H1 (cell line): Measurements from ENCODE around the gene SMOC2. TPM values are rescaled to one million over a fixed set of nuclear protein-coding genes. Genes with fewer than 3 reads are reported as not detected.

ENCODE experiments used
- CTCF ChIA-PET: fragments of 300-600 bp; sonication (Branson Sonifier 250); formaldehyde crosslinking; loops from one replicate; lab custom pipeline; 2021; ENCODE audit not compliant: partially characterized antibody; lab: Charles Lee
- POLR2A ChIA-PET: fragments of 300-600 bp; sonication (Branson Sonifier 250); formaldehyde crosslinking; loops from one replicate; lab custom pipeline; 2021; ENCODE audit warnings: inconsistent platforms; ENCODE audit not compliant: partially characterized antibody; lab: Charles Lee
- DNase-seq, 2 experiments: peaks; one replicate each; pipeline versions ENCODE4 v3.0.0 to v3.0.0-alpha.2; 2010 to 2022; ENCODE audit warnings: low spot score in 2 of 2, low read depth in 1 of 2, mixed read lengths in 1 of 2
- FAIRE-seq: peaks from 2 replicates; lab custom pipeline; 2011; peaks lifted over from hg19 to GRCh38; lab: Jason Lieb, UNC
- H2AFZ ChIP-seq: 2 replicates; pipeline ENCODE4 v1.8.1; 2012; ENCODE audit warnings: low read length, inconsistent platforms
- H2AK5ac ChIP-seq: 2 replicates; pipeline ENCODE4 v1.6.1; 2013; ENCODE audit warnings: low read depth, low read length
- H2BK120ac ChIP-seq: replicated peaks from 2 replicates; pipeline ENCODE3; 2013; ENCODE audit warnings: low read depth, low read length, inconsistent platforms
- H2BK12ac ChIP-seq: 2 replicates; pipeline ENCODE4 v1.6.1; 2013; ENCODE audit warnings: low read depth, low read length
- H2BK15ac ChIP-seq: 2 replicates; pipeline ENCODE4 v1.6.1; 2013; ENCODE audit warnings: low read length
- H2BK20ac ChIP-seq: 2 replicates; pipeline ENCODE4 v1.6.1; 2013; ENCODE audit warnings: low read length
- H2BK5ac ChIP-seq: 2 replicates; pipeline ENCODE4 v1.6.1; 2013; ENCODE audit warnings: low read depth, low read length
- H3K14ac ChIP-seq: 2 replicates; pipeline ENCODE4 v1.6.1; 2013; ENCODE audit warnings: inconsistent platforms; ENCODE audit not compliant: insufficient read length
- H3K18ac ChIP-seq: 2 replicates; pipeline ENCODE4 v1.6.1; 2013; ENCODE audit warnings: low read length; ENCODE audit errors: extremely low read depth
- H3K23ac ChIP-seq: 2 replicates; pipeline ENCODE4 v1.6.1; 2013; ENCODE audit warnings: inconsistent platforms; ENCODE audit not compliant: insufficient read length
- H3K23me2 ChIP-seq: 2 replicates; pipeline ENCODE4 v1.6.1; 2013; ENCODE audit warnings: low read depth, low read length
- H3K27ac ChIP-seq: 2 replicates; pipeline ENCODE4 v1.6.1; 2011; ENCODE audit warnings: low read depth, low read length, inconsistent platforms
- H3K27me3 ChIP-seq, 4 experiments: replicated peaks in 1 of 4; 1 replicate in 1 of 4; 2 replicates in 3 of 4; pipeline versions ENCODE4 v1.6.1 to v1.8.1; 2011 to 2013; ENCODE audit warnings: low read length in 3 of 4, mild to moderate bottlenecking in 3 of 4, inconsistent platforms in 2 of 4, mixed read lengths in 2 of 4, moderate library complexity in 1 of 4; ENCODE audit not compliant: control insufficient read depth in 3 of 4, insufficient read depth in 3 of 4; ENCODE audit errors: extremely low read depth in 1 of 4
- H3K36me3 ChIP-seq, 4 experiments: 2 replicates each; pipeline versions ENCODE4 v1.6.1 to v1.8.1; 2011 to 2013; ENCODE audit warnings: mild to moderate bottlenecking in 4 of 4, low read length in 3 of 4, moderate library complexity in 2 of 4, control low read depth in 1 of 4, inconsistent platforms in 1 of 4; ENCODE audit not compliant: insufficient read depth in 4 of 4, control insufficient read depth in 2 of 4
- H3K4ac ChIP-seq: replicated peaks from 2 replicates; pipeline ENCODE3; 2013; ENCODE audit warnings: low read length, low read depth, mixed read lengths, inconsistent platforms; ENCODE audit not compliant: insufficient read length
- H3K4me1 ChIP-seq, 4 experiments: replicated peaks in 1 of 4; 1 replicate in 1 of 4; 2 replicates in 3 of 4; pipeline versions ENCODE4 v1.6.1 to v1.8.1; 2011 to 2013; ENCODE audit warnings: low read length in 3 of 4, inconsistent platforms in 2 of 4, mixed read lengths in 1 of 4; ENCODE audit not compliant: insufficient read depth in 4 of 4, control insufficient read depth in 3 of 4
- H3K4me2 ChIP-seq, 2 experiments: 2 replicates each; pipeline versions ENCODE4 v1.6.1 to v1.8.1; 2011 to 2013; ENCODE audit warnings: low read depth in 2 of 2, low read length in 2 of 2, control low read depth in 1 of 2, inconsistent platforms in 1 of 2, mild to moderate bottlenecking in 1 of 2; ENCODE audit not compliant: insufficient read depth in 1 of 2
- H3K4me3 ChIP-seq, 4 experiments: fragments of 200-600, 300-600 bp in 1 of 4; sonication (generic), shearing (Covaris generic), sonication (Bioruptor Twin) in 1 of 4; 2 replicates each; pipeline versions ENCODE4 v1.5.1 to v1.8.1; 2011 to 2016; ENCODE audit warnings: low read length in 4 of 4, low read depth in 3 of 4, control low read depth in 2 of 4, inconsistent platforms in 2 of 4, mild to moderate bottlenecking in 2 of 4, mixed read lengths in 1 of 4, moderate library complexity in 1 of 4; ENCODE audit not compliant: insufficient read depth in 2 of 4; ENCODE audit errors: extremely low read depth in 1 of 4
- H3K56ac ChIP-seq: replicated peaks from 2 replicates; pipeline ENCODE3; 2013; ENCODE audit warnings: low read depth, mild to moderate bottlenecking, mixed read lengths, low read length, inconsistent platforms; ENCODE audit not compliant: insufficient read length
- H3K79me1 ChIP-seq: 2 replicates; pipeline ENCODE4 v1.6.1; 2013; ENCODE audit warnings: low read depth, low read length, control low read depth
- H3K79me2 ChIP-seq, 2 experiments: 2 replicates each; pipeline versions ENCODE4 v1.6.1 to v1.8.1; 2012 to 2013; ENCODE audit warnings: low read length in 2 of 2, mild to moderate bottlenecking in 2 of 2, inconsistent platforms in 1 of 2; ENCODE audit not compliant: insufficient read depth in 2 of 2, control insufficient read depth in 1 of 2
- H3K9ac ChIP-seq, 4 experiments: replicated peaks in 1 of 4; 1 replicate in 1 of 4; 2 replicates in 3 of 4; pipeline versions ENCODE4 v1.6.1 to v1.8.1; 2011 to 2013; ENCODE audit warnings: low read depth in 3 of 4, low read length in 3 of 4, control low read depth in 2 of 4, mild to moderate bottlenecking in 2 of 4, moderate library complexity in 2 of 4, inconsistent platforms in 1 of 4; ENCODE audit errors: extremely low read depth in 1 of 4
- H3K9me3 ChIP-seq, 2 experiments: 2 replicates each; pipeline versions ENCODE4 v1.6.1 to v1.8.1; 2012 to 2013; ENCODE audit warnings: mild to moderate bottlenecking in 2 of 2, moderate library complexity in 2 of 2, control low read depth in 1 of 2, inconsistent platforms in 1 of 2, low read depth in 1 of 2, low read length in 1 of 2, mixed read lengths in 1 of 2; ENCODE audit not compliant: insufficient read depth in 2 of 2
- H4K20me1 ChIP-seq, 2 experiments: replicated peaks in 1 of 2; 2 replicates each; pipeline versions ENCODE3 to v1.8.1; 2011 to 2013; ENCODE audit warnings: inconsistent platforms in 2 of 2, low read length in 2 of 2, mild to moderate bottlenecking in 1 of 2; ENCODE audit not compliant: insufficient read depth in 2 of 2, control insufficient read depth in 1 of 2
- H4K5ac ChIP-seq: 2 replicates; pipeline ENCODE4 v1.6.1; 2013; ENCODE audit warnings: low read length, low read depth, mixed read lengths, inconsistent platforms; ENCODE audit not compliant: insufficient read length
- H4K8ac ChIP-seq: 2 replicates; pipeline ENCODE4 v1.8.0; 2013; ENCODE audit warnings: mild to moderate bottlenecking, moderate library complexity, low read length, inconsistent platforms; ENCODE audit not compliant: insufficient read depth; ENCODE audit errors: extremely low read depth
- H4K91ac ChIP-seq: replicated peaks from 2 replicates; pipeline ENCODE3; 2013; ENCODE audit warnings: low read length, mixed read lengths, inconsistent platforms; ENCODE audit not compliant: insufficient read length
- FOSL1 ChIP-seq: IDR thresholded peaks from 2 replicates; pipeline ENCODE4 v1.6.1; 2011; ENCODE audit warnings: mild to moderate bottlenecking, low read depth, low read length, moderate library complexity; ENCODE audit not compliant: insufficient read depth
- GTF2F1 ChIP-seq: IDR thresholded peaks from 2 replicates; pipeline ENCODE4 v1.6.1; 2012; ENCODE audit warnings: low read depth, low read length, improper control_type of control experiment, borderline replicate concordance
- KDM1A ChIP-seq: fragments of 200-600, 300-600 bp; sonication (generic); IDR thresholded peaks from 2 replicates; pipeline ENCODE4 v1.7.1; 2016; ENCODE audit warnings: mild to moderate bottlenecking, low read length, borderline replicate concordance
- RBBP5 ChIP-seq: IDR thresholded peaks from 2 replicates; pipeline ENCODE4 v1.7.1; 2012; ENCODE audit warnings: low read depth, mild to moderate bottlenecking, inconsistent platforms, low read length, moderate library complexity, borderline replicate concordance
- RNF2 ChIP-seq: fragments of 200-900, 300-1000 bp; sonication (generic); IDR thresholded peaks from 2 replicates; pipeline ENCODE4 v1.7.1; 2016; ENCODE audit warnings: borderline replicate concordance, low read depth, mild to moderate bottlenecking, antibody characterized with exemption, low read length; ENCODE audit not compliant: poor library complexity, severe bottlenecking; ENCODE audit errors: missing control alignments
- SIRT6 ChIP-seq: IDR thresholded peaks from one replicate; pipeline ENCODE4 v1.7.1; 2012; ENCODE audit warnings: low read length, inconsistent platforms
- SP2 ChIP-seq: IDR thresholded peaks from 2 replicates; pipeline ENCODE4 v1.6.1; 2012; ENCODE audit warnings: mild to moderate bottlenecking, low read length, inconsistent platforms
- WGBS, 2 experiments: shearing (Covaris generic) in 1 of 2; methylation state at CpG; one replicate each; pipeline versions ENCODE4 v1.1.6 to v1.1.7; 2013 to 2015; ENCODE audit warnings: low lambda C conversion rate in 2 of 2, mixed read lengths in 2 of 2, inconsistent platforms in 1 of 2, low coverage in 1 of 2, missing lambda C conversion rate in 1 of 2; ENCODE audit not compliant: insufficient replicate concordance in 2 of 2, insufficient coverage in 1 of 2, insufficient read length in 1 of 2; ENCODE audit errors: extremely low coverage in 1 of 2, missing lambda C conversion rate in 1 of 2; 5-methylcytosine and 5-hydroxymethylcytosine counted together
- polyA plus RNA-seq, 7 experiments: library from polyadenylated mRNA; depleted of rRNA in 3 of 7; stranded (reverse) in 5 of 7; unstranded in 2 of 7; fragments of >200 nt in 5 of 7; fragments of 200-250 nt in 2 of 7; gene quantifications; 1 replicate in 5 of 7; 2 replicates in 1 of 7; 4 replicates in 1 of 7; pipeline versions ENCODE4 v1.2.1 to v1.2.3, GENCODE V29; 2011 to 2013; ENCODE audit warnings: missing spikeins in 2 of 7, mixed read lengths in 2 of 7
- total RNA-seq: library from RNA; stranded (reverse); fragmentation: NEBNext Ultra II Directional; extraction: Animal tissue kit (Norgen Biotek cat#: 25700); gene quantifications from 2 replicates; pipeline ENCODE4 v1.2.1, GENCODE V29; 2021
- TF ChIP-seq, protein P1 (sequence below): IDR thresholded peaks from 2 replicates; pipeline ENCODE4 v1.6.1; 2011; ENCODE audit warnings: low read depth, mild to moderate bottlenecking, low read length; ENCODE audit not compliant: insufficient read depth

Gene SMOC2
- total and polyA plus RNA-seq, 2 of the 8 experiments (the other 6 are each of a cell fraction or from before 2014, with no cell fraction given) = 7.7 to 8.5 TPM

DNA sequence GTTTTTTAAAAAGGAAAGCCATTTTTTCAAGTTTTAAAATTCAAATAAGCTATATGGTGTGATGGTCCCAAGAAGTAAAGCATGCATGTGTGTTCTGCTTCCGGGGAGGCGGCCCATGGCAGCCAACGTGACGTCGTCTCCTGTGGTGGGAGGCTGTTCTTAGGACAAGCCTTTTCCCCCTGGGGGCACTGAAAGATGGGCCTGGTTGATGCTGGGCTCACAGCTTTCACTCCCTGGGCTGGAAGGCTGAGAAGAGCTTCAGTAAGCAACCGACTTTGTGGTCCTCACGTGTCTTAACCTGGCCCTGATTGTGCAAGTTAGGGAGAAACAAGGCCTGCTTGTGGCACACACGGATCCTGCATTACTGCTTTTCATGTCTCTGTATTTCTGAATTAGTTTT lies 84.1 kb downstream of the SMOC2 start:
- no peak overlapping the region for H3K14ac ChIP-seq
- no peak overlapping the region for H3K4me3 ChIP-seq
- H3K79me2 ChIP-seq = no peaks in the 10 kb centered on the region
- no peak for TF ChIP-seq FOSL1
- no peak for TF ChIP-seq RNF2
- no peak for TF ChIP-seq GTF2F1
- TF ChIP-seq KDM1A = no peak
- no peak for TF ChIP-seq SIRT6
- TF ChIP-seq, protein P1, sequence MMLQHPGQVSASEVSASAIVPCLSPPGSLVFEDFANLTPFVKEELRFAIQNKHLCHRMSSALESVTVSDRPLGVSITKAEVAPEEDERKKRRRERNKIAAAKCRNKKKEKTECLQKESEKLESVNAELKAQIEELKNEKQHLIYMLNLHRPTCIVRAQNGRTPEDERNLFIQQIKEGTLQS = no peak
- TF ChIP-seq RBBP5 = no peak
- TF ChIP-seq SP2 = no peak
- TF ChIP-seq, all 59 proteins: peak for 0
- no peak overlapping the region for H4K8ac ChIP-seq
- no peaks in the 10 kb centered on the region for H3K23me2 ChIP-seq
- no peaks in the 10 kb centered on the region for H3K79me1 ChIP-seq
- no peak overlapping the region for H3K4ac ChIP-seq
- no peaks in the 10 kb centered on the region for H3K27me3 ChIP-seq
- H2BK15ac ChIP-seq = no peak overlapping the region
- H2BK20ac ChIP-seq = no peak overlapping the region
- H4K20me1 ChIP-seq = no peaks in the 10 kb centered on the region
- no peaks in the 10 kb centered on the region for H3K9me3 ChIP-seq
- H3K36me3 ChIP-seq = peaks cover 0 to 3% (median 0%) of the 10 kb centered on the region in 4 experiments; a peak in 1 of 8 replicates
- no peak overlapping the region for H3K9ac ChIP-seq
- H4K91ac ChIP-seq = no peak overlapping the region
- no peak for FAIRE-seq
- H4K5ac ChIP-seq = no peak overlapping the region
- no peak overlapping the region for H2AFZ ChIP-seq
- peaks cover 0 to 3% (median 2%) of the 10 kb centered on the region in 4 experiments; a peak in 2 of 7 replicates for H3K4me1 ChIP-seq
- H2BK5ac ChIP-seq = no peak overlapping the region
- 90% methylated on average over 8 of the region's 8 CpGs; no CpG with 5 or more reads in 1 of the 2 experiments for WGBS, 2 experiments
- no peak overlapping the region for H3K56ac ChIP-seq
- POLR2A ChIA-PET = no interaction called here
- no peak overlapping the region for H3K23ac ChIP-seq
- H2BK12ac ChIP-seq = peak overlapping the region; percentile 39; the same call in 1 of the 2 replicates
- no peak overlapping the region for H2AK5ac ChIP-seq
- H2BK120ac ChIP-seq = no peak overlapping the region
- H3K27ac ChIP-seq = no peak overlapping the region
- H3K4me2 ChIP-seq = no peak overlapping the region
- CTCF ChIA-PET = interaction anchor here (1.6 to 3.9 kb wide), 2 partner anchors 8 to 11 kb away, joined by 4 to 19 read pairs; no protein-coding TSS in a partner anchor
- DNase-seq = no peak
- no peak overlapping the region; the same call in none of the 2 replicates for H3K18ac ChIP-seq
